ENCODE data around the gene ZNRF1. TPM values are rescaled to one million over a fixed set of nuclear protein-coding genes. Genes with fewer than 3 reads are reported as not detected.

Gene ZNRF1
- total RNA-seq, 1 experiment from 2014 or later: 52.3 TPM

GRCh38 chr16:75026892-75027391 is 28.1 kb downstream of the ZNRF1 start:
- no peak for ATAC-seq
- CTCF ChIA-PET: no interaction called here
- TF ChIP-seq SIN3A (IDR thresholded peaks at IDR 0.05; ENCODE audit: borderline replicate concordance, insufficient read depth, low read depth, low read length): no peak
- no peak for TF ChIP-seq TCF7L2 (IDR thresholded peaks at IDR 0.05; ENCODE audit: low read depth, low read length)
- TF ChIP-seq, protein P1, sequence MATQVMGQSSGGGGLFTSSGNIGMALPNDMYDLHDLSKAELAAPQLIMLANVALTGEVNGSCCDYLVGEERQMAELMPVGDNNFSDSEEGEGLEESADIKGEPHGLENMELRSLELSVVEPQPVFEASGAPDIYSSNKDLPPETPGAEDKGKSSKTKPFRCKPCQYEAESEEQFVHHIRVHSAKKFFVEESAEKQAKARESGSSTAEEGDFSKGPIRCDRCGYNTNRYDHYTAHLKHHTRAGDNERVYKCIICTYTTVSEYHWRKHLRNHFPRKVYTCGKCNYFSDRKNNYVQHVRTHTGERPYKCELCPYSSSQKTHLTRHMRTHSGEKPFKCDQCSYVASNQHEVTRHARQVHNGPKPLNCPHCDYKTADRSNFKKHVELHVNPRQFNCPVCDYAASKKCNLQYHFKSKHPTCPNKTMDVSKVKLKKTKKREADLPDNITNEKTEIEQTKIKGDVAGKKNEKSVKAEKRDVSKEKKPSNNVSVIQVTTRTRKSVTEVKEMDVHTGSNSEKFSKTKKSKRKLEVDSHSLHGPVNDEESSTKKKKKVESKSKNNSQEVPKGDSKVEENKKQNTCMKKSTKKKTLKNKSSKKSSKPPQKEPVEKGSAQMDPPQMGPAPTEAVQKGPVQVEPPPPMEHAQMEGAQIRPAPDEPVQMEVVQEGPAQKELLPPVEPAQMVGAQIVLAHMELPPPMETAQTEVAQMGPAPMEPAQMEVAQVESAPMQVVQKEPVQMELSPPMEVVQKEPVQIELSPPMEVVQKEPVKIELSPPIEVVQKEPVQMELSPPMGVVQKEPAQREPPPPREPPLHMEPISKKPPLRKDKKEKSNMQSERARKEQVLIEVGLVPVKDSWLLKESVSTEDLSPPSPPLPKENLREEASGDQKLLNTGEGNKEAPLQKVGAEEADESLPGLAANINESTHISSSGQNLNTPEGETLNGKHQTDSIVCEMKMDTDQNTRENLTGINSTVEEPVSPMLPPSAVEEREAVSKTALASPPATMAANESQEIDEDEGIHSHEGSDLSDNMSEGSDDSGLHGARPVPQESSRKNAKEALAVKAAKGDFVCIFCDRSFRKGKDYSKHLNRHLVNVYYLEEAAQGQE (IDR thresholded peaks at IDR 0.05; ENCODE audit: insufficient read depth in 1 of 2, low read depth in 2 of 2, low read length in 1 of 2): no peak
- TF ChIP-seq POLR2AphosphoS5 (IDR thresholded peaks at IDR 0.05; ENCODE audit: low read depth, low read length): no peak
- no peak for TF ChIP-seq CTCF (IDR thresholded peaks at IDR 0.05)
- Histone ChIP-seq H3K4me1 (ENCODE audit: control insufficient read depth, insufficient read depth, low read length) (peaks cover 40% of the 10 kb centered on the region), H3K9me3 (ENCODE audit: control insufficient read depth, insufficient read depth, low read depth, low read length) (no peaks in the 10 kb centered on the region), H3K36me3 (ENCODE audit: control insufficient read depth, insufficient read depth, low read length) (no peaks in the 10 kb centered on the region), H3K27ac (ENCODE audit: low read length) (peak overlapping the region; percentile 90), H3K4me3 (ENCODE audit: low read depth in 2 of 2, low read length in 2 of 2) (no peak overlapping the region), H3K27me3 (ENCODE audit: control insufficient read depth, insufficient read depth, low read length) (no peaks in the 10 kb centered on the region)
- no peak for DNase-seq (ENCODE audit: low read depth, low spot score)
- POLR2A ChIA-PET: no interaction called here
- no TSS peak for BruUV-seq (replicated peaks)
- in situ Hi-C loops (cut with HindIII; ENCODE audit: low pct_unique_long_range_greater_than_20kb, low sequenced_read_pairs) (no loop called here), intact Hi-C loops (cut with micrococcal nuclease; ENCODE audit: unreplicated experiment) (no loop called here)

- TF ChIP-seq SIN3A (IDR thresholded peaks at IDR 0.05; ENCODE audit: borderline replicate concordance, insufficient read depth, low read depth, low read length) (no peak), CTCF (IDR thresholded peaks at IDR 0.05) (no peak)
- no peaks in the 10 kb centered on the region for H3K36me3 ChIP-seq (ENCODE audit: control insufficient read depth, insufficient read depth, low read length)
- in situ Hi-C loops (cut with HindIII; ENCODE audit: low pct_unique_long_range_greater_than_20kb, low sequenced_read_pairs) (no loop called here), intact Hi-C loops (cut with micrococcal nuclease; ENCODE audit: unreplicated experiment) (no loop called here)
- ATAC-seq (no peak), DNase-seq (ENCODE audit: low read depth, low spot score) (no peak)
- peaks cover 40% of the 10 kb centered on the region for H3K4me1 ChIP-seq (ENCODE audit: control insufficient read depth, insufficient read depth, low read length)
- no TSS peak for BruUV-seq (replicated peaks)
- ChIA-PET CTCF (no interaction called here), POLR2A (no interaction called here)
- no peak overlapping the region for H3K4me3 ChIP-seq (ENCODE audit: low read depth in 2 of 2, low read length in 2 of 2)
- peak overlapping the region; percentile 90 for H3K27ac ChIP-seq (ENCODE audit: low read length)
- H3K27me3 ChIP-seq (ENCODE audit: control insufficient read depth, insufficient read depth, low read length): no peaks in the 10 kb centered on the region
- H3K9me3 ChIP-seq (ENCODE audit: control insufficient read depth, insufficient read depth, low read depth, low read length): no peaks in the 10 kb centered on the region
These were observed 28.9 kb downstream of the ZNRF1 start for GRCh38 chr16:75027520-75028300.
